Tibial nerve (tissue), 3 donors: Measurements from ENCODE around the gene DAPK2.

ENCODE experiments used
- POLR2A ChIP-seq, 2 donors: fragments of 450-650 bp; IDR thresholded peaks; one replicate each; pipeline ENCODE4 v1.6.1; 2017; ENCODE audit warnings: antibody characterized with exemption in 2 of 2, mild to moderate bottlenecking in 2 of 2, moderate library complexity in 2 of 2
- TF ChIP-seq, protein P1 (sequence below), 5 experiments: fragments of 200-600 bp in 3 of 5; fragments of 450-650 bp in 2 of 5; sonication (generic) in 3 of 5; IDR thresholded peaks; one replicate each; pipeline ENCODE4 v1.5.1; 2016 to 2019; ENCODE audit warnings: antibody characterized with exemption in 5 of 5, mild to moderate bottlenecking in 3 of 5, moderate library complexity in 2 of 5

DNA sequence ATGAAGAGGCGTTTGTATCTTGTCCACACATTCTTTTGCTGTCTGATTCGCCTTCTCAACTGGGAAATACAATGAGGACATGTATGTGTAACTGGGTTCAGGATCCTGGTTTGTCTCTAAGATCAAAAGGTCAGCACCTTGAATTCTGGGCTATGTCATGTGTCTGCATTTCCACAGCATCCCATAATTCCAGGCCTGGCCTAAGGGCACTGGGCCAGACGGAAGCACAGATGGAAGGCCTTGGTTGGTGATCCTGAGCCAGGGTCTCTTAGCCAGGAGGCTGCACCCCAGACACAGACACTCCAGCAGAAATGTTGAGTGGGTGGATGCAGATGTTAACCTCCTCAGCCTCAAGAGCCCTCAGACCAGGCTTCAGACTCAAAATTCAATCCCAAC, 188.8 kb downstream of the DAPK2 start:
- TF ChIP-seq, protein P1, sequence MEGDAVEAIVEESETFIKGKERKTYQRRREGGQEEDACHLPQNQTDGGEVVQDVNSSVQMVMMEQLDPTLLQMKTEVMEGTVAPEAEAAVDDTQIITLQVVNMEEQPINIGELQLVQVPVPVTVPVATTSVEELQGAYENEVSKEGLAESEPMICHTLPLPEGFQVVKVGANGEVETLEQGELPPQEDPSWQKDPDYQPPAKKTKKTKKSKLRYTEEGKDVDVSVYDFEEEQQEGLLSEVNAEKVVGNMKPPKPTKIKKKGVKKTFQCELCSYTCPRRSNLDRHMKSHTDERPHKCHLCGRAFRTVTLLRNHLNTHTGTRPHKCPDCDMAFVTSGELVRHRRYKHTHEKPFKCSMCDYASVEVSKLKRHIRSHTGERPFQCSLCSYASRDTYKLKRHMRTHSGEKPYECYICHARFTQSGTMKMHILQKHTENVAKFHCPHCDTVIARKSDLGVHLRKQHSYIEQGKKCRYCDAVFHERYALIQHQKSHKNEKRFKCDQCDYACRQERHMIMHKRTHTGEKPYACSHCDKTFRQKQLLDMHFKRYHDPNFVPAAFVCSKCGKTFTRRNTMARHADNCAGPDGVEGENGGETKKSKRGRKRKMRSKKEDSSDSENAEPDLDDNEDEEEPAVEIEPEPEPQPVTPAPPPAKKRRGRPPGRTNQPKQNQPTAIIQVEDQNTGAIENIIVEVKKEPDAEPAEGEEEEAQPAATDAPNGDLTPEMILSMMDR (IDR thresholded peaks at IDR 0.05): no peak
- TF ChIP-seq POLR2A (IDR thresholded peaks at IDR 0.05): no peak
